MM.1S (cell line): ENCODE results near the gene TMEM45A.

Experiments
- DNase-seq: peaks from one replicate; pipeline ENCODE4 v3.0.0-alpha.2; 2015
- H2AFZ ChIP-seq: fragments of 300-600 bp; sonication (generic); 2 replicates; pipeline ENCODE4 v1.6.0; 2016; ENCODE audit warnings: antibody characterized with exemption, low read length
- H3F3A ChIP-seq: fragments of 300-600 bp; sonication (generic); 2 replicates; pipeline ENCODE4 v1.6.1; 2016; ENCODE audit warnings: mild to moderate bottlenecking, antibody characterized with exemption, low read length, moderate library complexity, mixed read lengths; ENCODE audit not compliant: insufficient read depth
- H3K27ac ChIP-seq: fragments of 300-600 bp; sonication (generic); 2 replicates; pipeline ENCODE4 v1.5.1; 2016; ENCODE audit warnings: mild to moderate bottlenecking, low read length
- H3K27me3 ChIP-seq: fragments of 300-600 bp; sonication (generic); replicated peaks from 2 replicates; pipeline ENCODE4 v1.6.0; 2016; ENCODE audit warnings: low read length; ENCODE audit not compliant: insufficient read depth
- H3K36me3 ChIP-seq: fragments of 300-600 bp; sonication (generic); replicated peaks from 2 replicates; pipeline ENCODE4 v1.6.1; 2016; ENCODE audit warnings: mild to moderate bottlenecking, low read length, mixed read lengths; ENCODE audit not compliant: insufficient read depth
- H3K4me1 ChIP-seq: fragments of 300-600 bp; sonication (generic); 2 replicates; pipeline ENCODE4 v1.6.1; 2016; ENCODE audit warnings: low read length, mixed read lengths
- H3K4me2 ChIP-seq: fragments of 300-600 bp; sonication (generic); 2 replicates; pipeline ENCODE4 v1.6.0; 2016; ENCODE audit warnings: low read depth, low read length
- H3K4me3 ChIP-seq: fragments of 300-600 bp; sonication (generic); 2 replicates; pipeline ENCODE4 v1.5.1; 2016; ENCODE audit warnings: low read length, mixed read lengths
- H3K79me2 ChIP-seq: fragments of 300-600 bp; sonication (generic); 2 replicates; pipeline ENCODE4 v1.6.1; 2016; ENCODE audit warnings: mixed run types, low read length, mixed read lengths
- H3K9ac ChIP-seq: fragments of 300-600 bp; sonication (generic); 2 replicates; pipeline ENCODE4 v1.6.1; 2016; ENCODE audit warnings: low read length, mixed read lengths
- H3K9me2 ChIP-seq: fragments of 300-600 bp; sonication (generic); replicated peaks from 2 replicates; pipeline ENCODE4 v1.6.1; 2016; ENCODE audit warnings: mild to moderate bottlenecking, low read length, mixed read lengths; ENCODE audit not compliant: insufficient read depth
- H3K9me3 ChIP-seq: fragments of 300-600 bp; sonication (generic); replicated peaks from 2 replicates; pipeline ENCODE4 v1.6.1; 2016; ENCODE audit warnings: mild to moderate bottlenecking, low read length, mixed read lengths; ENCODE audit not compliant: insufficient read depth
- H4K20me1 ChIP-seq: fragments of 300-600 bp; sonication (generic); 2 replicates; pipeline ENCODE4 v1.6.1; 2016; ENCODE audit warnings: mild to moderate bottlenecking, low read length, moderate library complexity, mixed read lengths; ENCODE audit not compliant: insufficient read depth
- CTCF ChIP-seq: fragments of 300-600 bp; sonication (generic); IDR thresholded peaks from 2 replicates; pipeline ENCODE4 v1.5.1; 2016; ENCODE audit warnings: antibody characterized with exemption, low read length, mixed read lengths
- EZH2 ChIP-seq: fragments of 300-600 bp; sonication (generic); optimal IDR thresholded peaks from 2 replicates; pipeline ENCODE3; 2017; ENCODE audit warnings: low read depth, mild to moderate bottlenecking, antibody characterized with exemption, low read length, mixed read lengths
- EZH2phosphoT487 ChIP-seq: fragments of 300-600 bp; sonication (generic); IDR thresholded peaks from 2 replicates; pipeline ENCODE4 v1.6.1; 2018; ENCODE audit warnings: antibody characterized with exemption, low read length

Gene TMEM45A

DNA sequence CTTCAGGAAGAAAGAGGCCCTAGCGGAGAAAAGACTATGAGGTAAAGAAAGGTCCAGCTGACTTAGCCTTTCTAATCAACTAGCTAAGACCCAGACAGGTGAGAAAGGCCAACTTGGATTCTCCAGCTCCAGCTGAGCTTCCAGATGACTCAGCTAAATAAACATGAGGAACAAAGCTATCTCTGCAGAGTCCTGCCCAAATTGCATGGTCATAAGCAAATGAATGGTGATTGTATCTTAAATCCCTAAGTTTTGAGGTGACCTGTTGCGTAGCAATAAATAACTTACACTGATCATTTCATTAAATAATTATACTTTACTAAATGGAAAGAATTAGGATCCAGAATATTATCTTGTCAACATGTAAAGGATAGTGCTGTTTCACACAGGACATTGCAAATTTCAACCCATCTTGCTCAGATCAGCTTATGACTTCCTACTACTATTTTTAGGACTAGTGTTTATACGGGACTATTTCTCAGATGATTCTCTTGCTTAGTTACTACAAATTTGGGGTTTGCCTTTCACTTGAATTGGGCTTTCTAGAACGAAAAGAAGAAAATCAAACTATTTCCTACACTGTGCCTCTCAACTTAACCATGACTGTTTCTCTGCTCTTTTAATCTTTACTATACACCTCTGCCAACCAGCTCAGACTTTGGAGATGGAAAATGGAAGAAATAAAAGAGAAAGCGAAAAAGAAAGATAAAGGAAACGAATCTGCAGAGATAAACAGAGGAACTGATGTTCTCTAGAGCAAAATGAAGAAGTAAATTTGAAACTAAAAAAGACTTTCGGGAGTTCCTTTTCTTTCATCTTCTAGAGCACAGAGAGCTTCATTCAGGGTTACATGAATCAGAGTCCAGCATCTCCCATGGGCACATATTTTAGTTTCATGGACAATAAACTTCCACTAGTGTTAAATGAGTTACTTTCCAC lies 110.4 kb downstream of the TMEM45A start:
- Histone ChIP-seq H3K4me3 (peak overlapping the region; percentile 59), H3K9ac (peak overlapping the region; percentile 39; the same call in 1 of the 2 replicates), H3K9me3 (no peaks in the 10 kb centered on the region), H3F3A (peaks cover 24% of the 10 kb centered on the region), H4K20me1 (no peaks in the 10 kb centered on the region), H2AFZ (peak overlapping the region; percentile 65), H3K36me3 (no peaks in the 10 kb centered on the region), H3K79me2 (no peaks in the 10 kb centered on the region), H3K27me3 (no peaks in the 10 kb centered on the region), H3K4me2 (peak overlapping the region; percentile 96), H3K9me2 (no peaks in the 10 kb centered on the region), H3K4me1 (peaks cover 25% of the 10 kb centered on the region), H3K27ac (peak overlapping the region; percentile 60; the same call in 1 of the 2 replicates)
- no peak for TF ChIP-seq CTCF
- no peak for TF ChIP-seq EZH2
- TF ChIP-seq EZH2phosphoT487, result no peak
- DNase-seq, result peak; percentile 32

GRCh38 chr3:100603469-100603868 lies 111.0 kb downstream of the TMEM45A start:
- Histone ChIP-seq H3K27me3 (no peaks in the 10 kb centered on the region), H2AFZ (peak overlapping the region; percentile 65), H3K9me2 (no peaks in the 10 kb centered on the region), H4K20me1 (no peaks in the 10 kb centered on the region), H3K27ac (peak overlapping the region; percentile 60), H3K4me2 (peak overlapping the region; percentile 96), H3K9me3 (no peaks in the 10 kb centered on the region), H3F3A (peaks cover 24% of the 10 kb centered on the region), H3K36me3 (no peaks in the 10 kb centered on the region), H3K9ac (peak overlapping the region; percentile 39; the same call in 1 of the 2 replicates), H3K79me2 (no peaks in the 10 kb centered on the region), H3K4me3 (peak overlapping the region; percentile 59), H3K4me1 (peaks cover 27% of the 10 kb centered on the region)
- TF ChIP-seq CTCF (peak; percentile 53), EZH2phosphoT487 (no peak)
- peak; percentile 36 for DNase-seq

DNA sequence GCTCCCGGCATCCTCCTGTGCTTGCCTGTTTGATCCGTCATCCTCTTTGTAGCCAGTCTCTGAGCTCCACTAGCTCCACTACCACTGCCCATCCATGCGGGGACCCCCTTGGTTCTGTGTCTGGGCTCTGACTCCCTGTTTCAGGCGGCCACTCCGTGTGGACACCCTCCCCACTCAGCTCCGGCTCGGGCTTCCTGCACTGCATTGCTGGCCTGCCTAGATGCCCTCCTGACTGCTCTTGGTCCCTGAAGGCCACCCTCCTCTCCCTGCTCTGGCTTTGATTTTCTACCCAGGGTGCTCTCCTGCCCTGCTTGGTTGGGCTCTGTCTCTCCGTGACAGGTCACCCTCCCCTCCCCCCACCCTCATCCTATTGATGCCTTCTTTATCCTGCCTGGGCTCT lies 112.9 kb downstream of the TMEM45A start:
- Histone ChIP-seq H3K4me1 (peaks cover 27% of the 10 kb centered on the region), H2AFZ (no peak overlapping the region)

More for the DNA sequence above, 112.9 kb downstream of the TMEM45A start:
- no peaks in the 10 kb centered on the region for H3K9me3 ChIP-seq
- no peak overlapping the region for H3K9ac ChIP-seq
- H3K27me3 ChIP-seq, result no peaks in the 10 kb centered on the region
- no peak overlapping the region for H3K4me3 ChIP-seq
- DNase-seq, result no peak
- peaks cover 24% of the 10 kb centered on the region for H3F3A ChIP-seq
- H3K79me2 ChIP-seq, result no peaks in the 10 kb centered on the region
- no peaks in the 10 kb centered on the region for H3K36me3 ChIP-seq
- H3K4me2 ChIP-seq, result no peak overlapping the region
- H3K9me2 ChIP-seq, result no peaks in the 10 kb centered on the region
- H4K20me1 ChIP-seq, result no peaks in the 10 kb centered on the region
- no peak overlapping the region for H3K27ac ChIP-seq
- TF ChIP-seq EZH2phosphoT487, result no peak
- no peak for TF ChIP-seq CTCF
- no peak for TF ChIP-seq EZH2
